Peyer's patch (tissue), 4 donors: ENCODE measurements around the gene CUTA. TPM values are rescaled to one million over a fixed set of nuclear protein-coding genes. Genes with fewer than 3 reads are reported as not detected.
A peak's percentile ranks its signal among the peaks of the same experiment; 100 is the strongest.
"Not testable (repeated sequence)": the region's sequence is repeated elsewhere in the genome, so short reads cannot be mapped to it uniquely, and the experiment has no call there.

ENCODE experiments used
- DNase-seq, 3 donors: peaks; one replicate each; pipeline ENCODE4 v3.0.0-alpha.2; 2017 to 2019
- H3K27ac ChIP-seq, 4 donors: fragments of 200-600 bp; sonication (generic); one replicate each; pipeline ENCODE4 v1.5.1; 2016 to 2019
- H3K27me3 ChIP-seq, 2 donors: fragments of 200-600 bp; sonication (generic); one replicate each; pipeline ENCODE4 v1.5.1; 2019
- H3K36me3 ChIP-seq, 3 donors: fragments of 200-600 bp; sonication (generic); one replicate each; pipeline ENCODE4 v1.5.1; 2016 to 2019
- H3K4me1 ChIP-seq, 4 donors: fragments of 200-600 bp; sonication (generic); one replicate each; pipeline ENCODE4 v1.5.1; 2016 to 2019
- H3K4me3 ChIP-seq, 4 donors: fragments of 200-600 bp; sonication (generic); 1 replicate in 3 of 4; 2 replicates in 1 of 4; pipeline ENCODE4 v1.5.1; 2016 to 2019; ENCODE audit warnings: mild to moderate bottlenecking in 1 of 4
- H3K9me3 ChIP-seq, 4 donors: fragments of 200-600 bp; sonication (generic); one replicate each; pipeline ENCODE4 v1.5.1; 2016 to 2019; ENCODE audit warnings: mild to moderate bottlenecking in 1 of 4
- POLR2A ChIP-seq, 2 donors: fragments of 450-650 bp; IDR thresholded peaks; one replicate each; pipeline ENCODE4 v1.5.1; 2017; ENCODE audit warnings: antibody characterized with exemption in 2 of 2, mild to moderate bottlenecking in 2 of 2, moderate library complexity in 2 of 2
- small RNA-seq, 2 donors: library from RNA; depleted of rRNA; stranded (forward); fragments of <200 nt; gene quantifications; one replicate each; pipeline ENCODE3, GENCODE V24; 2016
- total RNA-seq, 4 donors: library from RNA; depleted of rRNA; stranded (reverse); fragments of >200 nt; gene quantifications; one replicate each; pipeline ENCODE4 v1.1.0, GENCODE V29; 2016
- TF ChIP-seq, protein P1 (sequence below), 6 experiments: fragments of 450-650 bp in 4 of 6; fragments of 200-600 bp in 2 of 6; sonication (generic) in 1 of 6; IDR thresholded peaks; one replicate each; pipeline ENCODE4 v1.5.1; 2017 to 2019; ENCODE audit warnings: antibody characterized with exemption in 6 of 6, mild to moderate bottlenecking in 3 of 6, moderate library complexity in 1 of 6

Gene CUTA
- total RNA-seq, 4 donors from 2014 or later: 43.7 to 134 (median 96.2) TPM

DNA sequence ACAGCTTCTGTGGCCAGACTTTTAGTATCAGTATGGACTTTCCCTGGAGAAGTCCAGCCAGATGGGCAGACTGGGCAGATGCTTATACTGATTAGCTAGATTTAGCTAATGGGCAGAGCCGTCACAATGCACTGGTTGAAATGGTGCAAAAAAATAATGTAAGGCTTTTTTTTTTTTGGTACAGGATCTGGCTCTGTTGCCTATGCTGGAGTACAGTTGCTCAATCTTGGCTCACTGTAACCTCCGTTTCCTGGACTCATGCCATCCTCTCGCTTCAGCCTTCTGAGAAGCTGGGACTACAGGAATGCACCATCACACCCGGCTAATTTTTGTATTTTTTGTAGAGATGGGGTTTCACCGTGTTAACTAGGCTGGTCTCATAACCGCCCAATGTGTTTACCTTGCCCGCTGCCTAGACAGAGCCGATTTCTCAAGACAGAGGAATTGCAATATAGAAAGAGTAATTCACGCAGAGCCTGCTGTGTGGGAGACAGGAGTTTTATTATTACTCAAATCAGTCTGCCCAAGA is 42.7 kb downstream of the CUTA start:
- Histone ChIP-seq H3K9me3 (no peaks in the 10 kb centered on the region), H3K4me1 (peaks cover 0 to 14% (median 0%) of the 10 kb centered on the region in 4 donors), H3K36me3 (no peaks in the 10 kb centered on the region), H3K4me3 (no peak overlapping the region), H3K27me3 (no peaks in the 10 kb centered on the region), H3K27ac (peak overlapping the region in 3 of 4 donors; percentile 40 to 63 (median 58))
- DNase-seq: peak in 1 of 3 donors; percentile 72
- no peak for TF ChIP-seq POLR2A (IDR thresholded peaks at IDR 0.05)
- TF ChIP-seq, protein P1, sequence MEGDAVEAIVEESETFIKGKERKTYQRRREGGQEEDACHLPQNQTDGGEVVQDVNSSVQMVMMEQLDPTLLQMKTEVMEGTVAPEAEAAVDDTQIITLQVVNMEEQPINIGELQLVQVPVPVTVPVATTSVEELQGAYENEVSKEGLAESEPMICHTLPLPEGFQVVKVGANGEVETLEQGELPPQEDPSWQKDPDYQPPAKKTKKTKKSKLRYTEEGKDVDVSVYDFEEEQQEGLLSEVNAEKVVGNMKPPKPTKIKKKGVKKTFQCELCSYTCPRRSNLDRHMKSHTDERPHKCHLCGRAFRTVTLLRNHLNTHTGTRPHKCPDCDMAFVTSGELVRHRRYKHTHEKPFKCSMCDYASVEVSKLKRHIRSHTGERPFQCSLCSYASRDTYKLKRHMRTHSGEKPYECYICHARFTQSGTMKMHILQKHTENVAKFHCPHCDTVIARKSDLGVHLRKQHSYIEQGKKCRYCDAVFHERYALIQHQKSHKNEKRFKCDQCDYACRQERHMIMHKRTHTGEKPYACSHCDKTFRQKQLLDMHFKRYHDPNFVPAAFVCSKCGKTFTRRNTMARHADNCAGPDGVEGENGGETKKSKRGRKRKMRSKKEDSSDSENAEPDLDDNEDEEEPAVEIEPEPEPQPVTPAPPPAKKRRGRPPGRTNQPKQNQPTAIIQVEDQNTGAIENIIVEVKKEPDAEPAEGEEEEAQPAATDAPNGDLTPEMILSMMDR (IDR thresholded peaks at IDR 0.05): no peak

- Histone ChIP-seq H3K4me3 (no peak overlapping the region), H3K27me3 (no peaks in the 10 kb centered on the region), H3K27ac (no peak overlapping the region), H3K4me1 (peaks cover 0 to 14% (median 0%) of the 10 kb centered on the region in 4 donors), H3K36me3 (no peaks in the 10 kb centered on the region), H3K9me3 (no peaks in the 10 kb centered on the region)
- TF ChIP-seq POLR2A (IDR thresholded peaks at IDR 0.05): no peak
- TF ChIP-seq, protein P1 (IDR thresholded peaks at IDR 0.05): no peak
- no peak for DNase-seq
These were observed 43.7 kb downstream of the CUTA start for GRCh38 chr6:33373960-33374910.

DNA sequence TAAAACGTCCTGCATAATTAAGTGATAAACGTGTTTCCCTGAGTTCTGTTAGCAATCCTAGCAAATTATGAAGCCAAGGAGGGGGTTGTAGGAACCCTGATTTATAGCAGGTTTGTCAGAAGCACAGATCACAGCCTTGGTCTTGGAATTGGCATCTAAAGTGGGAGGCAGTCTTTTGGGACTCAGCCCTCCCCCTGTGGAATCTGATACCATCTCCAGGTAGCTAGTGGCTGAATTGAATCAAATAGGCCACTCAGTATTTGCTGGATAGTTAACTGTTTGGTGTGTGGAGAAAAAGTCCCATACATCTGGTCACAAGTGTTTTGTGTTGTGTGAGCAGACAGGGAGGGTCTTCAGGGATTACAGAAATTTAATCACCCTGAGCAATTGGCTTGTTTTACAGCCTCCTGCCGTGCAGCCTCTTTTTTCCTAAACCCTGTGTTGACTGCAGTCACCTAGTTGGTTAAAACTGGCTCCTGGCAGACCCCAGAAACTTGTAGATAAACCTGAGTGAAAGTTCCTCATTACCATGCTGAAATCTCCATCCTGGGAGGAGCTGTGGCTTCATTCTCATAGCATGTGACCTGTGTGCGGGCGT is 45.3 kb downstream of the CUTA start:
- DNase-seq: no peak
- H3K9me3 ChIP-seq: no peaks in the 10 kb centered on the region
- H3K4me3 ChIP-seq: no peak overlapping the region
- peaks cover 0 to 14% (median 0%) of the 10 kb centered on the region in 4 donors for H3K4me1 ChIP-seq
- H3K27me3 ChIP-seq: no peaks in the 10 kb centered on the region
- H3K27ac ChIP-seq: no peak overlapping the region
- no peaks in the 10 kb centered on the region for H3K36me3 ChIP-seq
- no peak for TF ChIP-seq POLR2A (IDR thresholded peaks at IDR 0.05)
- TF ChIP-seq, protein P1 (IDR thresholded peaks at IDR 0.05): no peak

DNA sequence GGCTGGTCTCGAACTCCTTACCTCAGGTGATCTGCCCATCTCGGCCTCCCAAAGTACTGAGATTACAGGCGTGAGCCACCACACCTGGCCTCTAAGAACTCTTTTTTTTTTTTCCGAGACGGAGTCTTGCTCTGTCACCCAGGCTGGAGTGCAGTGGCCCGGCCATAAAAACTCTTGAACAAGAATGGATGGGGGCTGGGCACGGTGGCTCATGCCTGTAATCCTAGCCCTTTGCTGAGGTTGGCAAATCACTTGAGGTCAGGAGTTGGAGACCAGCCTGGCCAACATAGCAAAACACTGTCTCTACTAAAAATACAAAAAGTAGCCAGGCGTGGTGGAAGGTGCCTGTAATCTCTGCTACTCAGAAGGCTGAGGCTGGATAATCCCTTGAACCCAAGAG is 46.0 kb downstream of the CUTA start:
- not testable (repeated sequence) for H3K27me3 ChIP-seq, DNase-seq, H3K27ac ChIP-seq, H3K4me3 ChIP-seq, H3K36me3 ChIP-seq, H3K9me3 ChIP-seq
- peaks cover 0 to 14% (median 0%) of the 10 kb centered on the region in 4 donors for H3K4me1 ChIP-seq

DNA sequence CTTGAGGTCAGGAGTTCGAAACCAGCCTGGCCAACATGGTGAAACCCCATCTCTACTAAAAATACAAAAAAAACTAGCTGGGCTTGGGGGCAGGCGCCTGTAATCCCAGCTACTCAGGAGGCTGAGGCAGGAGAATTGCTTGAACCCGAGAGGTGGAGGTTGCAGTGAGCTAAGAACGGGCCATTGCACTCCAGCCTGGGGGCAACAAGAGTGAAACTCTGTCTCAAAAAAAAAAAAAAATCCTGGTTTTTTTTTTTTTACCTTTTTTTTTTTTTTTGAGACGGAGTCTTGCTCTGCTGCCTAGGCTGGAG is 50.2 kb downstream of the CUTA start:
- H3K36me3 ChIP-seq, H3K4me1 ChIP-seq, H3K9me3 ChIP-seq, DNase-seq, H3K4me3 ChIP-seq, H3K27me3 ChIP-seq, H3K27ac ChIP-seq: not testable (repeated sequence)

- Histone ChIP-seq H3K36me3 (no peaks in the 10 kb centered on the region), H3K9me3 (no peaks in the 10 kb centered on the region), H3K27me3 (no peaks in the 10 kb centered on the region), H3K27ac (no peak overlapping the region), H3K4me1 (no peaks in the 10 kb centered on the region), H3K4me3 (no peak overlapping the region)
- TF ChIP-seq, protein P1 (IDR thresholded peaks at IDR 0.05): no peak
- no peak for TF ChIP-seq POLR2A (IDR thresholded peaks at IDR 0.05)
- DNase-seq: no peak
These were observed 50.7 kb downstream of the CUTA start for GRCh38 chr6:33367009-33367714.

Small RNA genes within 50 kb of the gene (small RNA-seq; reads per million reads assigned to genes)
- 0 reads per million in 2 donors for gene RPL35AP4
- 0 reads per million in 2 donors for gene ZBTB9

Other genes starting within 250 kb of the CUTA start
- 1 to 10 TPM in 1 of 4 donors, under 1 TPM in 2, not detected in 1; 0.18 to 2.5 (median 0.54) TPM for gene COL11A2, start 225.6 kb downstream of the CUTA start, total RNA-seq
- 10 to 100 TPM; 23.1 to 56.7 (median 36.6) TPM for gene RXRB, start 217.4 kb downstream of the CUTA start, total RNA-seq
- gene SLC39A7, start 217.2 kb downstream of the CUTA start, total RNA-seq: 10 to 100 TPM; 33.8 to 99.0 (median 55.0) TPM
- 10 to 100 TPM; 26.4 to 58.0 (median 44.0) TPM for gene HSD17B8, start 213.5 kb downstream of the CUTA start, total RNA-seq
- 10 to 100 TPM; 18.2 to 38.0 (median 20.7) TPM for gene RING1, start 209.6 kb downstream of the CUTA start, total RNA-seq
- 100 to 1,000 TPM in 2 of 4 donors, 10 to 100 TPM in 2; 56.7 to 132 (median 95.8) TPM for gene VPS52, start 146.2 kb downstream of the CUTA start, total RNA-seq
- gene RPS18, start 146.0 kb downstream of the CUTA start, total RNA-seq: 1,000 to 10,000 TPM in 2 of 4 donors, 100 to 1,000 TPM in 2; 697 to 1,875 (median 903) TPM
- 10 to 100 TPM in 3 of 4 donors, 1 to 10 TPM in 1; 8.3 to 33.1 (median 28.5) TPM for gene B3GALT4, start 141.0 kb downstream of the CUTA start, total RNA-seq
- 100 to 1,000 TPM in 1 of 4 donors, 10 to 100 TPM in 3; 22.1 to 102 (median 34.3) TPM for gene WDR46, start 128.9 kb downstream of the CUTA start, total RNA-seq
- gene PFDN6, start 128.5 kb downstream of the CUTA start, total RNA-seq: 10 to 100 TPM; 12.4 to 24.8 (median 14.4) TPM
- 10 to 100 TPM; 15.4 to 89.1 (median 39.4) TPM for gene RGL2, start 119.2 kb downstream of the CUTA start, total RNA-seq
- gene TAPBP, start 104.0 kb downstream of the CUTA start, total RNA-seq: 100 to 1,000 TPM in 3 of 4 donors, 10 to 100 TPM in 1; 73.4 to 324 (median 204) TPM
- gene ZBTB22, start 100.4 kb downstream of the CUTA start, total RNA-seq: 10 to 100 TPM; 11.6 to 27.6 (median 20.2) TPM
- 10 to 100 TPM; 40.1 to 86.6 (median 45.9) TPM for gene DAXX, start 95.1 kb downstream of the CUTA start, total RNA-seq
- 10 to 100 TPM; 10.9 to 28.1 (median 18.3) TPM for gene KIFC1, start 26.3 kb downstream of the CUTA start, total RNA-seq
- 10 to 100 TPM; 46.8 to 86.1 (median 77.3) TPM for gene PHF1, start 7.1 kb downstream of the CUTA start, total RNA-seq
- gene SYNGAP1, start 2.0 kb upstream of the CUTA start, total RNA-seq: 10 to 100 TPM in 3 of 4 donors, 1 to 10 TPM in 1; 5.4 to 42.1 (median 15.0) TPM
- gene ZBTB9, start 36.5 kb upstream of the CUTA start, total RNA-seq: 1 to 10 TPM in 2 of 4 donors, under 1 TPM in 1, not detected in 1; 0.70 to 5.0 (median 2.6) TPM
- gene BAK1, start 162.2 kb upstream of the CUTA start, total RNA-seq: 10 to 100 TPM; 28.9 to 71.7 (median 66.3) TPM
- gene ITPR3, start 203.2 kb upstream of the CUTA start, total RNA-seq: 100 to 1,000 TPM; 139 to 250 (median 182) TPM